Lung (tissue), 12 donors: ENCODE results near the gene AFAP1. TPM values are rescaled to one million over a fixed set of nuclear protein-coding genes. Genes with fewer than 3 reads are reported as not detected.
"Not testable (repeated sequence)": the region's sequence is repeated elsewhere in the genome, so short reads cannot be mapped to it uniquely, and the experiment has no call there.

Experiments used
- ATAC-seq: fragments of 200-7000 bp; cut with Tn5 transposase; one replicate; pipeline ENCODE4 v1.9.1; 2020; ENCODE audit warnings: moderate number of reproducible peaks; ENCODE audit not compliant: insufficient read depth, low FRiP score
- DNase-seq, 3 donors: peaks; one replicate each; pipeline ENCODE4 v3.0.0-alpha.2; 2013 to 2017
- H3K27ac ChIP-seq, 2 donors: one replicate each; pipeline ENCODE4 v1.5.1; 2013; ENCODE audit warnings: mild to moderate bottlenecking in 2 of 2, moderate library complexity in 2 of 2, control low read depth in 1 of 2, inconsistent platforms in 1 of 2, low read depth in 1 of 2, low read length in 1 of 2
- H3K27me3 ChIP-seq, 3 donors: one replicate each; pipeline ENCODE4 v1.5.1; 2013; ENCODE audit warnings: low read length in 2 of 3; ENCODE audit not compliant: control insufficient read depth in 3 of 3, insufficient read depth in 3 of 3
- H3K36me3 ChIP-seq, 4 donors: one replicate each; pipeline ENCODE4 v1.5.1; 2013; ENCODE audit warnings: low read length in 4 of 4, mild to moderate bottlenecking in 1 of 4, moderate library complexity in 1 of 4; ENCODE audit not compliant: control insufficient read depth in 4 of 4, insufficient read depth in 4 of 4
- H3K4me1 ChIP-seq, 5 donors: one replicate each; pipeline ENCODE4 v1.5.1; 2013; ENCODE audit warnings: low read length in 5 of 5, mild to moderate bottlenecking in 2 of 5, moderate library complexity in 1 of 5; ENCODE audit not compliant: control insufficient read depth in 5 of 5, insufficient read depth in 5 of 5
- H3K4me3 ChIP-seq: one replicate; pipeline ENCODE4 v1.5.1; 2013; ENCODE audit warnings: mild to moderate bottlenecking, control low read depth, moderate library complexity
- H3K9ac ChIP-seq, 2 donors: one replicate each; pipeline ENCODE4 v1.5.1; 2013; ENCODE audit warnings: low read length in 2 of 2, control low read depth in 1 of 2; ENCODE audit not compliant: insufficient read depth in 1 of 2
- H3K9me3 ChIP-seq, 4 donors: one replicate each; pipeline ENCODE4 v1.5.1; 2013; ENCODE audit warnings: low read length in 3 of 4, mild to moderate bottlenecking in 1 of 4, moderate library complexity in 1 of 4; ENCODE audit not compliant: control insufficient read depth in 4 of 4, insufficient read depth in 3 of 4
- WGBS, 2 donors: extraction: QIAGEN DNeasy Blood & Tissue Kit; methylation state at CpG; one replicate each; pipeline ENCODE4 v1.1.7; 2013; 5-methylcytosine and 5-hydroxymethylcytosine counted together
- polyA plus RNA-seq, 2 donors: library from polyadenylated mRNA; stranded (reverse); fragments of 200-250 nt; gene quantifications; one replicate each; pipeline ENCODE4 v1.2.1, GENCODE V29; 2013
- total RNA-seq, 2 donors: library from RNA; depleted of rRNA in 1 of 2; stranded (reverse); fragments of >200 nt in 1 of 2; gene quantifications; one replicate each; pipeline ENCODE4 v1.2.1, GENCODE V29; 2014 to 2021
- TF ChIP-seq, protein P1 (sequence below): IDR thresholded peaks from 2 replicates; pipeline ENCODE4 v1.5.1; 2012; ENCODE audit warnings: mild to moderate bottlenecking; ENCODE audit errors: control extremely low read depth, extremely low read depth
- donor health status: control.
- donor health status: control.
- donor health status: Bipolar disorder and iron deficiency.
- donor health status: healthy.
- donor health status: DM: yes; HTN: yes; CAD: no.

The AFAP1 gene
- total and polyA plus RNA-seq, 4 donors = 5.3 to 34.1 (median 12.3) TPM

DNA sequence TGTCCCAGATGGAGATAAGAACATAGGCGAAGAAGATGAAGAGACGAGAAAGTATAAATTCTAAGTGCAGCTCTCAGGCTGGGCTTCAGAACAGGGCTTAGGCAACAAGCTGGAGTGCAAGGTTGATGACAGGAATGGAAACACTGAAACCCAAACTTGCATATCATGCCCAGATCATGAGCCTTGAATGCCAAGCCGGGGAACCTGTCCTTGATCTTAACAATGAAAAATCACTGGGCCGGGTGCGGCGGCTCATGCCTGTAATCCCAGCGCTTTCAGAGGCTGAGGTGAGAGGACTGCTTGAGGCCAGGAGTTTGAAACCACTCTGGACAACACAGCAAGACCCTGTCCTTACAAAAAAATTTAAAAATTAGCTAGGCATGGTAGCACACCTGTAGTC is 17.2 kb downstream of the AFAP1 start:
- WGBS, 2 donors = 90 to 96% methylated on average over 7 of the region's 7 CpGs
- H3K9ac ChIP-seq = no peak overlapping the region
- H3K27me3 ChIP-seq = no peaks in the 10 kb centered on the region
- no peak for ATAC-seq
- peaks cover 0 to 10% (median 0%) of the 10 kb centered on the region in 5 donors for H3K4me1 ChIP-seq
- TF ChIP-seq, protein P1, sequence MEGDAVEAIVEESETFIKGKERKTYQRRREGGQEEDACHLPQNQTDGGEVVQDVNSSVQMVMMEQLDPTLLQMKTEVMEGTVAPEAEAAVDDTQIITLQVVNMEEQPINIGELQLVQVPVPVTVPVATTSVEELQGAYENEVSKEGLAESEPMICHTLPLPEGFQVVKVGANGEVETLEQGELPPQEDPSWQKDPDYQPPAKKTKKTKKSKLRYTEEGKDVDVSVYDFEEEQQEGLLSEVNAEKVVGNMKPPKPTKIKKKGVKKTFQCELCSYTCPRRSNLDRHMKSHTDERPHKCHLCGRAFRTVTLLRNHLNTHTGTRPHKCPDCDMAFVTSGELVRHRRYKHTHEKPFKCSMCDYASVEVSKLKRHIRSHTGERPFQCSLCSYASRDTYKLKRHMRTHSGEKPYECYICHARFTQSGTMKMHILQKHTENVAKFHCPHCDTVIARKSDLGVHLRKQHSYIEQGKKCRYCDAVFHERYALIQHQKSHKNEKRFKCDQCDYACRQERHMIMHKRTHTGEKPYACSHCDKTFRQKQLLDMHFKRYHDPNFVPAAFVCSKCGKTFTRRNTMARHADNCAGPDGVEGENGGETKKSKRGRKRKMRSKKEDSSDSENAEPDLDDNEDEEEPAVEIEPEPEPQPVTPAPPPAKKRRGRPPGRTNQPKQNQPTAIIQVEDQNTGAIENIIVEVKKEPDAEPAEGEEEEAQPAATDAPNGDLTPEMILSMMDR = no peak
- no peak overlapping the region for H3K4me3 ChIP-seq
- H3K9me3 ChIP-seq = peaks cover 0 to 2% (median 0%) of the 10 kb centered on the region in 4 donors
- no peak for DNase-seq
- no peak overlapping the region for H3K27ac ChIP-seq
- H3K36me3 ChIP-seq = peaks cover 0 to 4% (median under 1%) of the 10 kb centered on the region in 4 donors

DNA sequence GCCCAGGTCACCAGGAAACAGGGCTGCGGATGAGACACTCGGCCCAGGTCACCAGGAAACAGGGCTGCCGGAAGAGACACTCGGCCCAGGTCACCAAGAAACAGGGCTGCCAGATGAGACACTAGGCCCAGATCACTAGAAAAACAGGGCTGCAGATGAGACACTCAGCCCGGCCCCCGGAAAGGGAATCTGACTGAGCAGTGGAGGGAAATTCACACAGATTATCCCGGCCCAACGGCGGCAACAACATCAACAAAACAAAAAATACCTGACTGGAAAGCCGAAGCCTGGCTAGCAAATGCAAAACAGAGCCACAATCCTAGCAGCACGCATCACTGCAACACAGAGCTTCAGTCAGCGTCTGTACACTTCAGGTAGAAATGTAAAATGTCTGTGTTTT is 20.7 kb downstream of the AFAP1 start:
- peaks cover 0 to 2% (median 0%) of the 10 kb centered on the region in 4 donors for H3K9me3 ChIP-seq
- no peaks in the 10 kb centered on the region for H3K27me3 ChIP-seq
- ATAC-seq (no peak), DNase-seq (no peak)
- WGBS, 2 donors = 85 to 88% methylated on average over 12 of the region's 12 CpGs
- no peak overlapping the region for H3K27ac ChIP-seq
- H3K9ac ChIP-seq = no peak overlapping the region
- H3K36me3 ChIP-seq = peaks cover 0 to 4% (median under 1%) of the 10 kb centered on the region in 4 donors
- TF ChIP-seq, protein P1 = no peak
- H3K4me1 ChIP-seq = peaks cover 0 to 10% (median 0%) of the 10 kb centered on the region in 5 donors
- H3K4me3 ChIP-seq = no peak overlapping the region

DNA sequence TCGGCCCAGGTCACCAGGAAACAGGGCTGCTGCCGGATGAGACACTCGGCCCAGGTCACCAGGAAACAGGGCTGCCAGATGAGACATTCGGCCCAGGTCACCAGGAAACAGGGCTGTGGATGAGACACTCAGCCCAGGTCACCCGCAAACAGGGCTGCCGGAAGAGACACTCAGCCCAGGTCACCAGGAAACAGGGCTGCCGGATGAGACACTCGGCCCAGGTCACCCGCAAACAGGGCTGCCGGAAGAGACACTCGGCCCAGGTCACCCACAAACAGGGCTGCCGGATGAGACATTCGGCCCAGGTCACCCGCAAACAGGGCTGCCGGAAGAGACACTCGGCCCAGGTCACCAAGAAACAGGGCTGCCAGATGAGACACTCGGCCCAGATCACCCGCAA is 21.5 kb downstream of the AFAP1 start:
- not testable (repeated sequence) for H3K9me3 ChIP-seq, H3K36me3 ChIP-seq, H3K4me1 ChIP-seq, H3K4me3 ChIP-seq, H3K27me3 ChIP-seq, H3K9ac ChIP-seq, DNase-seq, H3K27ac ChIP-seq, ATAC-seq
- 92 to 93% methylated on average over 18 of the region's 18 CpGs for WGBS, 2 donors

DNA sequence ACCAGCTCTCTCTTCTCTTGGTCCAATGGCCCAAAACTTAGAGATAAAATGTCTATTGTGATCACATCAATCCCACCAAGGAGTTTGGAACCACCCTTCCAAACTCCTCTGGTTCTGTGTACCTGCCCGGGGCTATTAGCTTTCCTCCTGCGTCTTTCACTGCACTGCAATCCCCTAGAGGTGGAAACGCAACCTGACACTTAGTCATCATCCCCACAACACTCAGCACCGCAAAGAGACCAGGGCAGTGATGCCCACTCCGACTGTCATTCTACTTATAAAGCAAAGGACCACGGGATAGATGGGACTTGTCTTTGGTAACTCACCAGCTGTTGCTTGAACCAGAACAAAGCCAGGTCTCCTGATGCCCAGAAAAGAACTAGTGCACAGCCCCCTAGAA is 22.0 kb downstream of the AFAP1 start:
- TF ChIP-seq, protein P1 = no peak
- Histone ChIP-seq H3K27ac (no peak overlapping the region), H3K4me1 (peaks cover 0 to 10% (median 0%) of the 10 kb centered on the region in 5 donors), H3K9ac (no peak overlapping the region), H3K27me3 (no peaks in the 10 kb centered on the region), H3K36me3 (peaks cover 0 to 4% (median under 1%) of the 10 kb centered on the region in 4 donors), H3K4me3 (no peak overlapping the region), H3K9me3 (peaks cover 0 to 2% (median 0%) of the 10 kb centered on the region in 4 donors)
- ATAC-seq (no peak), DNase-seq (no peak)
- WGBS, 2 donors = 90 to 91% methylated on average over 6 of the region's 6 CpGs
